Measurements from ENCODE around the gene ANTXR1.

ANTXR1 gene

DNA sequence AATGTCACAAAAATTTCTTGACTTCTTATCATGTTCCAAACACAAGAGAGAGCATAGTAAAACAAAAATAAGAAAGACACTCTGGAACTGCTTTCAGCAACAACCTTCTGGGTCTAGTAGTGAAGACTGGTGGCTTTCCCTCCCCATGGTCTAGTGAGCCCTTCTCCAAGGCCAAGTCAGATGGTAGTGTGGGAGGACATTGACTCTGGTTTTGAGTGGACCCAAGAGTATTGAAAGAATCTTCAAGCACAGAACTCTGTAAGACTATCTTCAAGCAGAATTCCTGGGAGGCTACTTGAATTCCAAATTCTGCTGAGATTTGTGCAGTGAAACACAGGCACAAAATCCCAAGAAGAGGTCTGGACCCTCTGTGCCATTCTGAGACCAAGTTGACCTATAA, 21.1 kb downstream of the ANTXR1 start:
- DNase-seq (ENCODE audit: low spot score), result no peak

DNA sequence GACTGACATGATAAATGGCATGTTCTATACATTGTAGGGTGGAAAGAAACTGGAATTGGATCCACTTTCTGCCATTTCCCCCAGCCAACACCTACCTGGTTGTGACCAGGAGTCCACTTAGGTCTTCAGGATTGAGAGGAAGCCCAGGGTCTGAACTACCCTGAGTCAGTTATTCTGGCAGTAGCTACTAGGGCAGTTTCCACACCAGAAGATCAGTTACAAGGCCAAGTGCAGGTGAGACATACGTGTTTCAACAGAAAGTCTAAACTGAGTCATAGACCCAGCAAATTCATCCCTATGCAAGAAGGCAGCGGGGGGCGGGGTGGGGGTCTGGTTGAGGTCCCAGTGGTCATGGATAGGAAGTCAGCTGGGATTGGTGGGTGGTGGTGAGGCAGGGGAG, 21.9 kb downstream of the ANTXR1 start:
- no peak for DNase-seq (ENCODE audit: low spot score)

DNA sequence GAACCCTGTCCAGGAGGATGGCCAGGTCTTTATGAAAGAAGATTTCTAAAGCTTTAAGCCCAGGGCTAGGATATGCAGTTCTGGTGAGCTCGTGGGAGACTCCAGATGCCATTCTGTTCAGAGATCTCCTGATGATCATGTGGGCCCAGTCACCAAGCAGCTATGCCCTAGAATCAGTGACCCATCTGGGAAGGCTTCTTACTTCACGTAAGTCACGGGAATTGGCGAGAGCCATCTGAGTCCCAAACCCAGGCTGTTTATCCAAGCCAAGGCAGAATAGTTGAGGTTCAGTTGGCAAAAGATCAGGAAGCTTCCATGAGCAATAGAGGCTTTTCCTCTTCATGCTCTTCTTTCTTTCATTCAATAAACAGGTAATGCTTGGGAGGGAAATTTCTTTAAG, 23.9 kb downstream of the ANTXR1 start:
- no peak for DNase-seq (ENCODE audit: low spot score)

DNA sequence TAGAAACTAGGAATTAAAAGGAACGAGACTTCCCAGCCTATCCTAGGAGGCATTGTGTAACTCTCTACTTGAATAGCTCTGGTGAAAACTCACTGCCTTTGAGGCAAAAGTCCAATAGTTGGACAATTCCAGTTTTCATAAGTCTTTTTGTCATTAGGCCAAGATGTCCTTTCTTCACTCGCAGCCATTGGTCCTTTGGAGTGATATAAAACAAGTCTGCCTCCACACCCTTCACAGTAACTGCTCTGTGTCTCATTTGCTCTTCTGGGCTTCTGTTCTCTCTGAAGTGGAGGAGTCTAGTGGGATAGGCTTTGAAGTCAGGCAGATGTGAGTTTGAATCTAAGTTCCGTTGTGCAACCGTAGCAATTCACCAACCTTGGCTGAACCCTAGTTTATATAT, 28.2 kb downstream of the ANTXR1 start:
- DNase-seq (ENCODE audit: low spot score), result no peak

DNA sequence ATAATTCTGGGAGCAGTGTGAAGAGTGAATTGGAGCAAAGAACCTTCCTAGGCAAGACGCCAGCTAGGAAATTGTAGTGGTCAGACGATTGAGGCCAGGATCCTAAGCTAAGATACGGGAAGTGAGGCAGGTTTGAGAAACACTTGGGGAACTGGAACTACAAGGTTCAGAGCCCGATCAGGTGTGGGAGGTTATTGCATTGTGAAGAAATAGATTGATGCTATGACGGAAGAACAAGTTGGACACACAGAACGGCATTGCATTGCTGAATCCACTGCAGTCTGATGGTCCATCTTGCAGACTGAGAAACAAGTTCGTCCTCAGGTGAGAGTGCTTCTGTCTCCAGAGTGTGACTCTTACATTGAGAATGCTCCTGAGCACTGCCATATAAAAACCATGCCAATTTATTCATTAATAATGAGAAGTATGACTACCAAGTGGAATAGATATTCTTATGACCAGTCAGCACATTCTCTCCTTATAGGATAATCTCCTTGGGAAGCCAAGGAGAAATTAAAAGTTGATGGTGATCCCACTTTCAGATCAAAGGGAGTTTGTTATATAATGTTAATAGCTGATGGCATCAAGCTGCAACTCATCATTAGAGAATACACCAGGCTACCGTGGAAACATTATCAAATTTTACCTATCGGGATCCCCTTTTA, 30.9 kb downstream of the ANTXR1 start:
- DNase-seq (ENCODE audit: low spot score), result no peak

DNA sequence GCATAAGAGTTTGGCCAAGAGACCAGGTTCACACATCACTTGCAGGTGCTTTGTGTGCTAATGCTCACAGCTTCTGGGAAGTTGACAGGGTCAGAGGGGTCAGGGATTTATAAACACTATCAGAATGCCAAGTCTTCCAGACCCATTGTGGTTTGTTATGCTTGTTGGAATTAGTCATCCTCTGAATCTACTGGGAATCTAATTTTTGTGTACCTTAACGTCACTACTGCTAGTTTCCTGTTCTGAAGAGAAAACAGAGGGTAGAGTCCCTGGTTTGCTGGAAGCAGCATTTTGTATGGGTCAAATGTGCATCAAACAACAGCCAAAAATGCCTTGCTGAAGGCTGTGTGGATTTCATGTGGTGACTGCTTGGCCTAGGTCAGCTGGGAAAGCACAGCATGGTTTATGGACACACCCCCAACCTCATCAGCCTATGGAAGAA, 33.3 kb downstream of the ANTXR1 start:
- DNase-seq (ENCODE audit: low spot score), result no peak

DNA sequence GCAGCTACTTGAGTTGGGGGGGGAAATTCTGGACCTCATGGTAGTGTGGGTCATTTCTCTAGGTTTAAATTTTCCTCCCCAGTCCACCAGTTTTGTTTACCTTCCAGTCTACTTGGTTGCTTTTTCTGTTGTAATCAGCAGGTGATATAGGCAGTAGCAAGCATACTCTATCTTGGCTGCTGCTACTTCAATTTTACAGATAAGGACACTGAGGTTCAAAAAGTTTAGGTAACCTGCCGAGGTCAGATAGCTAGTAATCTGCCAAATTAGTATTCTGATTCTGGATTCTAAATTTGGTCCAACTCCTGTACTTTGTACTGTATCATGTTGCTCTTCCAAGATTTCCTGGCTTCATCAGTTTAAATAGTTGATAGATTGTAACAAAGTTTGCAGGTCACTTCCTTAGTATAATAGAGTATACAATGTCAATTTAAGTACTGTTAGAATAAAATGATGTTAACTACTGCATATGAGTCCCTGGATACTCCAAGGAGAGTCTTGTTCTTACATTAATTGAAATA, 34.7 kb downstream of the ANTXR1 start:
- no peak for DNase-seq (ENCODE audit: low spot score)

DNA sequence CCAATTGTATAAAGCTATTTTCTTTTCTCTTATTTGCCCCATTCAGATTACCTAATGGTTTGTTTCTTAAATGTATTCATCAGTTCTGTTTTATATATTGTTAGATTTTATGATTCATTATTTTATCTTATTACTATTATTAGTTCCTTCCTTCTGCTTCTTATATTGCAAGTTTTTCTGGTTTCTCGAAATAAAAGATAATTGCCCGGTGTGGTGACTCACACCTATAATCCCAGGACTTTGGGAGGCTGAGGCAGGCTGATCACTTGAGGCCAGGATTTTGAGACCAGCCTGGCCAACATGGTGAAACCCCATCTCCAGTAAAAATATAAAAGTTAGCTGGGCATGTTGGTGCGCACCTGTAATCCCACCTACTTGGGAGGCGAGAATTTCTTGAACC, 37.8 kb downstream of the ANTXR1 start:
- no peak for DNase-seq (ENCODE audit: low spot score)

DNA sequence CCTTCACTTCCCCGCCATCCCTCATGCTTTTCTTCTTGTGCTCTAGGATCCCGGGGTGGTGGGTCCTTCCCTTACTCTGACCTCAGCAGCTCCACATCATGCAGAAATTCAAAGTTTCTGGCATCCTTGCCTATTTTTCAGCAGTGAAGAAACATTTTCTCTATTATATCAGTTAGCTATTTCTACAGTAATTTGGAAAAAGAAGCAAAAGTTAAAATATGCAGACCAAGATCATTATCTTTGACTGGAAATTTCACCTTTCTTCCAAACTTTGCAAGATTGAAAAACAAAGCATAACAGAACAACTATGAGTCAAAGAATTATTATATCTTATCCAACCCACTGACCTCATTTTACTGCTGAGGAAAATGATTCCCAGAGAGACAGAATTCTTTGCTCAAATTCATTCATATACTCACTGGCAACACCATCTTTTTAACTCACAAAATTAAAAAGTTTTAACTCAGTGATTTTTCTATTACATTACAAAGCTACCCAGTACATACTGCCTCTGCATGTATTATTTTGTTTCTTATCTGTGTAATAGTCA, 40.5 kb downstream of the ANTXR1 start:
- no peak for DNase-seq (ENCODE audit: low spot score)

DNA sequence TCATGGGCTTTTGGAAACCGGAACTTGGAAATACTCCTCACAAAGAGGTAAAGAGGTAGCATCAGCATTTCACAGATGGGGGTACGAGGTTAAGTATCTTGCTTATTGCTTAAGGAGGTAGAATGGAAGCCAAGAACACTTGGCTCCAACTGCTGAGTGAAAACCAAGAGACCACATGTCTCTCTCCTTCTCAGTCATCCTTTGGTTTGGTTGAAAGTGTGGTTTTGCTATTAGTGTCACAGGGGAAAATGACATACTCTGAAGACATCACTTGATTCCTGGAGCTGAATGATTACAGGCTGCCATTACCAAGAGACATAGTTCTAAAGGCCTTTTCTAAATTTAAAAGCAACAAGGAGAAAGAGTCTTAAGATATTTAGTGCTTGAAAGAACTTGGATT, 41.5 kb downstream of the ANTXR1 start:
- no peak for DNase-seq (ENCODE audit: low spot score)

DNA sequence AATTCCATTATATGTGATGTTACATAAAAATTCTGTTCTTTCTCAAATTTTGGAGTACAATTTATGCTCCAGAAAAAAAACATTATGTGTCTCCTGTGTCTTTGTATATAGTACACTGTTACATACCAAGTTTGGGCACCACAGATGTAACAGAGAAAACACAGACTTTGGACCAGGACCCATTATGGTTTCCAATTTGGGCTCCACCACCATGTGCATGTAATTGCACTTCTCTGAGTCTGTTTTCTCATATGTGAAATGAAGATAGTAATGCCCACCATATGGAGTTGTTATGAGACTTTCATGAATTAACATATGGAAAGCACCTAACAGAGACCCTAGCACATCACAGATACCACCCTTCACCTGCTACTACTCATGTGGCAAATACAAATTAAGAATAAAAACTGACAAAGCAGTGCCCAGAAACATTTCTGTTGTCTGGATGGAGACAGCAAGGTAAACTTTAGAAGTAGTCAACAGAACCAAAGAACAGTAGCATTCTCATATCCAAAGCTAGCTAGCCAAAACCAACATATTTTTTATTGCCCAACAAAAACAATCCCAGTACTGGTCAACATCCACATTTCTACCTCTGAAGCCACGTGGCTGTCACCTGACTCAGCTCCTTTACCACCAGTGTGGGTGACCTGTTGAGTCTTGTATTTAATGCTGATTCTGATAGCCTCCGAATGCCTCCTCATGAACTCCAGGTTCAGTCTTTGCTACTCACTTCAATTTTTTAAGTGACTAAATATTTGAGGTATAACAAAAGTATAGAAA, 42.9 kb downstream of the ANTXR1 start:
- no peak for DNase-seq (ENCODE audit: low spot score)

DNA sequence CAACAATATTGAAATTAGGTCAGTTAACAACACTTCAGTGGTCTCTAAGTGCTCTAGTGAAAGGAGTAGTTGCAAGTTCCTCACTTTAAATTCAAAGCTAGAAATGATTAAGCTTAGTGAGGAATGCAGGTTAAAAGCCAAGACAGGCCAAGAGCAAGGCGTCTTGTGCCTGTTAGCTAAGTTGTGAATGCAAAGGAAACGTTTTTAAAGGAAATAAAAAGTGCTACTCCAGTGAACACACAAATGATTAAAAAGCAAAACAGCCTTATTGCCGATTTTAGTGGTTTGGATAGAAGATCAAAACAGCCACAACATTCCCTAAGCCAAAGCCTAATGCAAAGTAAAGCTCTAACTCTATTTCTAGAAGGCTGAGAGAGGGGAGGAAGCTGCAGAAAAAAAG, 44.7 kb downstream of the ANTXR1 start:
- no peak for DNase-seq (ENCODE audit: low spot score)

DNA sequence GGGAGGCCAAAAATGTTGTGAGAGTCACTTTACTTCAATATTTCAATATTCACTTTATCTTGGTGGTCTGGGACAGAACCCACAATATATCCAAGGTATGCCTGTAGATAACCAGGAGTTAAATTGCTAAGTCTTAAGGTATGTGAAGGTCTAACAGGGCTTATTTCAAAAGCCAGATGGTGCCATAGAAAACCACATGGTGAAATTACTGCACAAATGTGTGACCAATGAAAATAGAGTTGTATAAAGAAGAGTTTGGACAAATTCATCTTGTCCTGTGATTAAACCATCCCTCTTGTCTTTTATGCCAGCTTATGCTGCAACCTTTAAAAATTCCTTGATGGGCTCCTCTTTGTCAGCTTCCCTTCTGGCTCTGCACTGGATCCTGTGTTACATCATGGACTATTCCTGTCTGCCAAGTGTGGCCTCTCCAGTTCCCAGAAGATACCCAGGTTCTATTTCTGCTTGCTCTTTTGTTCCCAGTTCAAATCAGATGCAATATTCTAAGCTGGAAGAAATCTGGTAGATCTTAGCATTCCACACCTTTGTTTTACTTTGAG, 46.8 kb downstream of the ANTXR1 start:
- DNase-seq (ENCODE audit: low spot score), result no peak

DNA sequence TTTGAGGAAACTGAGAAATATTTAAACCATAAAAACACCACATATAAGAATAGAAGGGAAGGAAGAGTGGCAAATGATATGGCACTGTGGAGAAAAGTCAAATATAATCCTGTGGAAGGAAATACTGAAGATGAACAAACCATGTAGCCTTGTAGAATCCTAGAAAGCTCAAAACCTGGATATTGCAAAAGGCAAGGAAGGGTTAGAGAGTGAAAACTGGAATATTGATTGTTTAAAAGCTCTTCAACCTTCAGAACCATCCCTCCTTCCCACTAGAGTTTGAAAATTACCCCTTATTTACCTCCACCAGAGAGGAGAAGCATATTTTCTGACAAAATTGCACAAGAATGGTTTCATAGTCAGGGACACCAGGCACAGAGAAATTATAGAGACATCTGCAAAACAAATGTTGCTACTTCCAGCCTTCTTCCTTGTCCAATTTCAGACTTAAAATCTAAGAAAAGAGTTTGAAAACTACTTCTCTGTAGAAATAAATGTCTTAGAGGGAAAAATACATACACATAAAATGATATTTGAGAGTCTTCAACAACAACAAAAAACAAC, 48.0 kb downstream of the ANTXR1 start:
- DNase-seq (ENCODE audit: low spot score), result no peak

DNA sequence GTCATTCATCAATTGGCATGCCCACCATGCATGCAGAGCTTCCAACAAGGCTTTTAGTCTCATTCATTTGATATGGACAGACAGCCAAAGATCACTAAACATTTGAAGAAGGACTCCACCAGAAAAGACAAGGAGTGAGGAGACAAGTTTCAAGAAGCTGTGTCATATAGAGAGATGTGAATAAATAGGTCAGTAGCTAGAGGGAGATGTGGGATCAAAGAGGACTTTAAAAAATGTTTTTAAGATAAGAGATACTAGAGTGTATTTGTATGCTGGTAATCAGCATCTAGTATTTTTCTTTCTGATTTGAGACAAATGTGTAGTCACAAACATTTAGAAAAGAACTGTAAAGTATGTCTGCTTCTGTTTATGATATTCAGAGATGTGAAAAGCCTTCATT, 48.5 kb downstream of the ANTXR1 start:
- DNase-seq (ENCODE audit: low spot score), result no peak

DNA sequence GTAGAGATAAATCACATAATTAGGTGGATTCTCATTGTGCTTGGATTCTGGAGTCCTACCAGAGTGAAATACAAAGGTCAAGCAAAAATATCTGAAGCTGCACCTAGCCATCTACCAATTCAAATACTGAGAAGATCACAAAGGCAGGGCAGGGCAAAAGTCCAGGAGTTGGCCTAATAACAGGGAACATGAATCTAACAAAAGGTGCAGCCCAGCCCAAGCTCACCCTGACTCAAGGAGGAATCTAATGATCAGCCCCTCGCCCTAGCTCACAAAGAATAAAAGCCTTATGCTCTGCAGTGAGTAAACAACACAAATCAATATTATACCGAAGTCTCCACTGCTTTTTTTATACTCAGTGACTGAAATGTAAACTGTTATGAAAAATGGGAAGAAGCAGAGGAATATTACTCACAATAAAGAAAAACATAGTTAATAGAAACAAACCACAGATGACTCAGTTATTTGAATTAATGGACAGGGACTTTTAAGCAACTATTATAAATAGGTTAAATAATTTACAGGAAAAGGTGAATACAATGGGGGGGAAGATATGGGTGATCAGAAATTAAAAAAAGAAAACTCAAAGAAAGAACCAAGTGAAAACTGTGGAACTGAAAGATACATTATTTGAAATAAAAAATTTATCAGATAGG, 49.5 kb downstream of the ANTXR1 start:
- no peak for DNase-seq (ENCODE audit: low spot score)

DNA sequence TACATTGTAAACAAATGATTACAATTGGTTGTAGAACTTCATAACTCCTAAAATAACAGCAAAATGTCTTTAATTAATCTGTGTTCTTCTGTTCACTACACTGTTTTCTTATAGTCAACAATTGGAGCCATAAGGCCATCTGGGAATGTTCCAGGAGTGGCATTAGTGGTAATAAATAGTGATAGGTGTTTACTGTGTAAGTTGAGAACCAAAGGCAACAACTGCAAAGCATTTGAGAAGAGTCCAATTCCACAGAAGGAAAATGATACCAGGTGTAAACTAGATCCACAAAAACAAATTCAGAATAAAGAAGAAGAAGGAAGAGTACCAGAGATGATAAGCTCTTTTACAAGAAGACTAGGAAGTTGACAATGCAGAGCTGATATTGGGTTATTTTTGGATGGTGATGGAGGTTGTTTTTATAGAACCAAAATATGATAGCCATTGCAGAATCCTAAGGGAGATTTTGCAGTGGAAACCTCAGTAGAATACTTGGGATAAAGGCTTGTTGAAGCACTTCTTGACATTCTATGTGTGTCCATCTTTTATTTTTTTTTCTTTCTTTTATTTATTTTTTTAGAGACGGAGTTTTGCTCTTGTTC, 52.9 kb downstream of the ANTXR1 start:
- no peak for DNase-seq (ENCODE audit: low spot score)

DNA sequence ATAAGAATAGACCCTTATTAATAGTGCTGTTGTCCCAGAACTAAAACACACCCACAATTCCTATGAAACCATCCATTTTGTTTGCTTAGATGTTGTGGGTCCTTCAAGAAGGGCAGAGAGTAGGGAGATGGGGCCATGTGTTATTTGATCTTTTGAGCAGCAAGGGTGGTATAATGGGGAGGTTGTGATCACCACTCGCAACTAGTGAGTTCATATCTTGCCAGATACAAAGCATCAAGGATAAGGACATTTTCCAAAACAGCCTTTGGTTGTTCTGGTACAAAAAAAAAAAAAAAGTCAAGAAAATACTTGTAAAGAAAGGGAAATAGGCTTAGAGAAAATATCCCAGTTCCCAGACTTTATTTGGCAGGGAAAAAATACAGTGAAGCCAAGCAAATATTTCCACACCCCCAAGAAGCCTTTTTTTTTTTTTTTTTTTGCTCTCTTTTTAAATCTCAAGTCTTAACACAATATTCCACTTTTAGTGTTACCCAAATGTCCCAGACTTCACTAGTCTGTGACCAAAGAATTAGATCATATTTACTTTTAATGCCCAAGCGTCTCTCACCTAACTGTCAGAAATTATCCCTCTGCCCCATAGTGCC, 54.1 kb downstream of the ANTXR1 start:
- no peak for DNase-seq (ENCODE audit: low spot score)

DNA sequence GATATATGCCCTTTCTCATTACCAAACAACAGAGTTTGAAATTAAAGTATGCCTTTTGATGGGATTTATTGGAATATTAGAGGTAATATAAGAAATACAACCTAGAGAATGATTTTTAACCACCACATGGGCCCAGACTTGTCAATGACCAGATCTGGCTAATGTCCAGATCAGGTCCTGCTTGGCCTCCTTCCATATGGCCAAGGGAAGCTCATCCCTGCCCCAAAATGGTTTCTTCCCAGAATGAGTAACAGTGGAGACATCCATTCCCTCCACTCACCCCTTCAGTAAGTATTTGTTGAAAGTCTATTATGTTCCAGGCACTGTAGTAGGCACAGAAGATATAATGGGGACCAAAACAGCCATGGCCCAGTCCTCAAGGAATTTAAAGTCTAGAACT, 54.9 kb downstream of the ANTXR1 start:
- DNase-seq (ENCODE audit: low spot score), result no peak

DNA sequence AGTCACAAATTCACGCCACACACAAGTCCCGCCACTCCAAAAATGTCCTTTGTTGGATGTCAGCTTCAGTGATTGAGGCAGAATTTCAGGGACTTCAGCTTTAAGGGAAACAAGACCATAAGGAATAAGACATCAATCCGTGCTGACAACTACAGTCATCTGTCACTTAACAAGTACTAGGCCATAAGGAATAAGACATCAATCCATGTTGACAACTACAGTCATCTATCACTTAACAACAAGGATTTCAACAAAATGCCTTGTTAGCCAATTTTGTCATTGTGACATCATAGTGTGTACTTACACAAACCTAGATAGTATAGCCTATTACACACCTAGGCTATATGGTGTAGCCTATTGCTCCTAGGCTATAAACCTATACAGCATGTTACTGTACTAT, 58.0 kb downstream of the ANTXR1 start:
- DNase-seq (ENCODE audit: low spot score), result no peak

DNA sequence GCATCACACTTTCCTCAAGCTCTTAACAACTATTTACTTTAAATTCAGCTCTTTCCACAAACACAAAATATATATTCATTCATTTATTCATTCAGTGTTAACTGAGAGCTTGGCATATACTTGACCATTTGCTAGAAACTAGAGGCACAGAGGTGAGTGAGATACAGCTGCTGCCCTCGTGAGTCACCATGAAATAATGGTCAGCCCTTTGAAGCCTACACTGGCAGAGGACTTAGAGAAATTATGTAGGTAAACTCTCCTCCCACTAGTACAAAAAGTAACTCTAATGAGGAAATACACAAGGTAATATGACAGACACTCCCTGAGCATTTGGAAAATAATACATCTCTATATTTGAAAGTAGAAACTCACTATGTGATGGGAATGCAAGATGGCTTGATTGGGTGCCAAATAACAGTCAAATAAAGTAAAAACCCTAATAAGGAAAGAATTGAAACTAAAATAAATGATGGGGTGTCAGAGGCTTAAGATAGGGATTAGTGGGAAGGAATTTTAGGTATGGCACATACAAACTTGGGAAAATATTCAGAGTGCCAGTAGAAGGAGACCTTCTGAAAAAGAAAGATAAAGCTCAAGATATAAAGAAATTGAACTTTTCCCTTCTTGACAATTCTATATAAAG, 61.1 kb downstream of the ANTXR1 start:
- no peak for DNase-seq (ENCODE audit: low spot score)

Data from hematopoietic multipotent progenitor cell treated with erythropoietin and hydrocortisone succinate and interleukin-3 and kit ligand, for 17 days (in vitro differentiated cells).